Measurements from ENCODE around the gene TPM4.
A peak's percentile ranks its signal among the peaks of the same experiment; 100 is the strongest.

The TPM4 gene

GRCh38 chr19:16100524-16100923 is 24.2 kb downstream of the TPM4 start:
- TF ChIP-seq, protein P1, sequence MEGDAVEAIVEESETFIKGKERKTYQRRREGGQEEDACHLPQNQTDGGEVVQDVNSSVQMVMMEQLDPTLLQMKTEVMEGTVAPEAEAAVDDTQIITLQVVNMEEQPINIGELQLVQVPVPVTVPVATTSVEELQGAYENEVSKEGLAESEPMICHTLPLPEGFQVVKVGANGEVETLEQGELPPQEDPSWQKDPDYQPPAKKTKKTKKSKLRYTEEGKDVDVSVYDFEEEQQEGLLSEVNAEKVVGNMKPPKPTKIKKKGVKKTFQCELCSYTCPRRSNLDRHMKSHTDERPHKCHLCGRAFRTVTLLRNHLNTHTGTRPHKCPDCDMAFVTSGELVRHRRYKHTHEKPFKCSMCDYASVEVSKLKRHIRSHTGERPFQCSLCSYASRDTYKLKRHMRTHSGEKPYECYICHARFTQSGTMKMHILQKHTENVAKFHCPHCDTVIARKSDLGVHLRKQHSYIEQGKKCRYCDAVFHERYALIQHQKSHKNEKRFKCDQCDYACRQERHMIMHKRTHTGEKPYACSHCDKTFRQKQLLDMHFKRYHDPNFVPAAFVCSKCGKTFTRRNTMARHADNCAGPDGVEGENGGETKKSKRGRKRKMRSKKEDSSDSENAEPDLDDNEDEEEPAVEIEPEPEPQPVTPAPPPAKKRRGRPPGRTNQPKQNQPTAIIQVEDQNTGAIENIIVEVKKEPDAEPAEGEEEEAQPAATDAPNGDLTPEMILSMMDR (IDR thresholded peaks at IDR 0.05; ENCODE audit: low read depth, low read length, missing control alignments): no peak
- DNase-seq (ENCODE audit: low read depth): no peak
- in situ Hi-C loops (cut with HindIII; ENCODE audit: low sequenced_read_pairs): no loop called here
- no peak overlapping the region for H3K4me3 ChIP-seq (ENCODE audit: low read depth, low read length)

GRCh38 chr19:16104722-16105121 is 28.4 kb downstream of the TPM4 start:
- DNase-seq (ENCODE audit: low read depth): no peak
- TF ChIP-seq, protein P1 (IDR thresholded peaks at IDR 0.05; ENCODE audit: low read depth, low read length, missing control alignments): no peak
- no peak overlapping the region for H3K4me3 ChIP-seq (ENCODE audit: low read depth, low read length)
- in situ Hi-C loops (cut with HindIII; ENCODE audit: low sequenced_read_pairs): no loop called here

GRCh38 chr19:16106121-16106520 is 29.8 kb downstream of the TPM4 start:
- H3K4me3 ChIP-seq (ENCODE audit: low read depth, low read length): no peak overlapping the region
- DNase-seq (ENCODE audit: low read depth): no peak
- in situ Hi-C loops (cut with HindIII; ENCODE audit: low sequenced_read_pairs): no loop called here
- TF ChIP-seq, protein P1 (IDR thresholded peaks at IDR 0.05; ENCODE audit: low read depth, low read length, missing control alignments): no peak

- TF ChIP-seq, protein P1 (IDR thresholded peaks at IDR 0.05; ENCODE audit: low read depth, low read length, missing control alignments): peak; percentile 73
- DNase-seq (ENCODE audit: low read depth): peak; percentile 98
- H3K4me3 ChIP-seq (ENCODE audit: low read depth, low read length): peak within 1 kb of the TSS; percentile 99
- in situ Hi-C loops (cut with HindIII; ENCODE audit: low sequenced_read_pairs): no loop called here
Measured at GRCh38 chr19:16111160-16111908, 35.0 kb downstream of the TPM4 start, which contains the start of gene RAB8A. Gene RAB8A, plus strand, starts transcription at chr19:16111889. Its CDS starts 13 bp downstream, at chr19:16111902.

DNA sequence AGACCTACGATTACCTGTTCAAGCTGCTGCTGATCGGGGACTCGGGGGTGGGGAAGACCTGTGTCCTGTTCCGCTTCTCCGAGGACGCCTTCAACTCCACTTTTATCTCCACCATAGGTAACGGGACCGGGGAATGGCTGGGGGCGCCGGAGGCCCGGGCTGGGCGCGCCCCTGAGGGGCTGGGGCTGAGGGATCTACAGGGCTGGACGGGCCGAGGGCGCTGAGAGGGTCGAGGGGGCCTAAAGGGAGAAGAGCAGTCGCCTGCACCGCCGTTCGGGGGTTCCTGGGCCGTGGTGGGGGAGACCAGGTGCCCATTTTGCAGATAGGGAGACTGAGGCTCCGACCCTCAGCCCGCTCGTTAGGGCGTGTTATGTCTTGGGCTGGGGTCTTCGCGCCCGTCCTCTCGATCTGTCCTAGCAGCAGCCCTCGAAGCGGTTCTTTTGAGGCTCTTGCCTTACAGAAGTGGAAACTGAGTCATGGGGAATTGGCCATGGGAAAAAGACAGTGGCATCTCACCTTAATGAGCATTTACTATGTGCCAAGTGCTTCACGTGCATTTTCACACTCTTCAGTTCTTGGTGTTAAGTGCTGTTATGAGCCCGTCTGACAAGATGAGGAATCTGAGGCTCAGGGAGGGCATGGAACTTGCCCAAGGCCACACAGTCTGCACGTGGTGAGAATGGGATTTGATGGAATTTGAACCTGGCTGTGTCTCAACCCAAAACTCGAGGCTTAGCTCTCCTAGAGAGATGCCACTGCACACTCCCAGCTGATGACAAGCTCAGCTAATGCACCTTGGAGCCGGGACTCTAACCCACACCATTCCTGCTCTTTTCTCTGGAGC is 35.8 kb downstream of the TPM4 start:
- in situ Hi-C loops (cut with HindIII; ENCODE audit: low sequenced_read_pairs): no loop called here
- H3K4me3 ChIP-seq (ENCODE audit: low read depth, low read length): peak overlapping the region; percentile 99
- TF ChIP-seq, protein P1 (IDR thresholded peaks at IDR 0.05; ENCODE audit: low read depth, low read length, missing control alignments): no peak
- no peak for DNase-seq (ENCODE audit: low read depth)

GRCh38 chr19:16112778-16113177 is 36.5 kb downstream of the TPM4 start:
- in situ Hi-C loops (cut with HindIII; ENCODE audit: low sequenced_read_pairs): no loop called here
- peak overlapping the region; percentile 99 for H3K4me3 ChIP-seq (ENCODE audit: low read depth, low read length)
- TF ChIP-seq, protein P1 (IDR thresholded peaks at IDR 0.05; ENCODE audit: low read depth, low read length, missing control alignments): no peak
- DNase-seq (ENCODE audit: low read depth): no peak
